MM.1S (cell line): ENCODE results near the gene ADSS2.

Experiments
- CTCF ChIP-seq: fragments of 300-600 bp; sonication (generic); IDR thresholded peaks from 2 replicates; pipeline ENCODE4 v1.5.1; 2016; ENCODE audit warnings: antibody characterized with exemption, low read length, mixed read lengths
- EZH2 ChIP-seq: fragments of 300-600 bp; sonication (generic); optimal IDR thresholded peaks from 2 replicates; pipeline ENCODE3; 2017; ENCODE audit warnings: low read depth, mild to moderate bottlenecking, antibody characterized with exemption, low read length, mixed read lengths
- EZH2phosphoT487 ChIP-seq: fragments of 300-600 bp; sonication (generic); IDR thresholded peaks from 2 replicates; pipeline ENCODE4 v1.6.1; 2018; ENCODE audit warnings: antibody characterized with exemption, low read length

DNA sequence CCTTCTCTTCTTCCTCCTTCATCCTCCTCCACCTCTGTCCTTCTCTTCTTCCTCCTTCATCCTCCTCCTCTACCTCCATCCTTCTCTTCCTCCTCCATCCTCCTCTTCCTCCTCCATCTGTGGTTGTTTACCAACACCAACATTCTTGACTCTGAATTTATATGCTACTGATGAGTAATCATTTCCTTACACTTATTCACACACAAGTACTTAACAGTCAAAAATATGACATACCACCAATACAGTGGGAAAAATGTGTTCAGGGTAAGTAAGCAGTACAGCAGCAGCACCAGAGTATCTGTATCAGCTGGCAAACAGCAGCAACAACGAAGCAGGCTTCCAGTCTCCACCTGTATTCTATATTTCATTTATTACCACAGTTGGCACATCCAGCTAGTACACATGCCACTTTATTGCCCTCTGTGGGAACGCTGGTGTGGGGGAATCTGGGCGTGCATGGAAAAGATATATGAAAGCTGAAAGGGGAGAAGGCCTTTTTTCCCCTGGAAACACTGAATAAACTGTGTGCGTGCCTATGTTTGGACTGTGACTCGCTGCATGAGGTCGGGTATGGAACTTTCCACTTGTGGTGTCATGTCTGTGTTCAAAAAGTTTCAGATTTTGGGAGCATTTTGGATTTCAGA is 16.0 kb downstream of the ADSS2 start:
- TF ChIP-seq EZH2, result no peak
- no peak for TF ChIP-seq EZH2phosphoT487
- no peak for TF ChIP-seq CTCF
